HG03045 (cell line): ENCODE results near the gene RAD51B.

ENCODE experiments used
- ATAC-seq: cut with Tn5 transposase; IDR thresholded peaks from one replicate; pipeline ENCODE4 v1.9.1; 2021; ENCODE audit warnings: mild to moderate bottlenecking, moderate library complexity; ENCODE audit not compliant: unreplicated experiment

The RAD51B gene

DNA sequence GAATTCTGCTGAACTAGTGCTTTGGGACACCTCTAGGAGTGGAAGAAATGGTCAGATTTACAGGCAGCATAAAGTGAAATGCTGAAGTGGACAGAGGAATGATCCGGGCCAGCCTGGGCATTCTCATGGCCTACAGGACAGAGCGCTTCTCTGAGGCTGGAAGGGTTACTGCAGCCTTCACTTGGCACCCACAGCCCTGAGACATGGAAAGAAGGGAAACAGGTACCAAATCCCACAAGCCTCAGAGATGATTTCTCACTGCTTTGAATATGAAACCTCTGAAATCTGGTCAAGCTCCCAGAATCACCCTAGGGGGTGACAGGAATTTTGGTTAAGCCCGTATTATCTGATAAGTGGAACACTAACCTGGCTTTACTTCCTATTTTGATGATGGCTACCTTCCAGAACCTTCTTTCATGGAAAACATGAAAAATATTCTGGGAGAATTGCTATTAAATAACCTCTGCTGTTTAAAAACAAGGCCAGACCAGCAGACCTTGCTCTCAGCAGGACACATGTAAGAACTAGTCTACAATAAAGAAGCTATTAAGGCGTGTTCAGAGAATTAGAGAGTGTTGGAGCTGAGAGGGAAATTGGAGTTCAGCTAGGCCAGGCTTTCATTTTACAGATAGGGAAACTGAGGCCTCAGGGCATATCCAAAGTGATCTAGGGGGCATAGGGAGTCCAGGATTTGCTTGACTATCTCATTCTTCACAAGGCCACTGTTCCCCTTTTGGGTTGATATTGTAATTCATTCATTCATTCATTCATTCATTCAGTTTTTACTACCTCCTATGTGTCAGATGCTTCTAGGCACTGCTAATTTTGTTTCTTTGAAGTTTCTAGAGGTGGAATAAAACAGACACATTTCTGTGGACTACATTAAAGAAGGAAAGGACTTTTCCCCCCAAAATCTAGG lies 691.8 kb downstream of the RAD51B start:
- ATAC-seq, result no peak

DNA sequence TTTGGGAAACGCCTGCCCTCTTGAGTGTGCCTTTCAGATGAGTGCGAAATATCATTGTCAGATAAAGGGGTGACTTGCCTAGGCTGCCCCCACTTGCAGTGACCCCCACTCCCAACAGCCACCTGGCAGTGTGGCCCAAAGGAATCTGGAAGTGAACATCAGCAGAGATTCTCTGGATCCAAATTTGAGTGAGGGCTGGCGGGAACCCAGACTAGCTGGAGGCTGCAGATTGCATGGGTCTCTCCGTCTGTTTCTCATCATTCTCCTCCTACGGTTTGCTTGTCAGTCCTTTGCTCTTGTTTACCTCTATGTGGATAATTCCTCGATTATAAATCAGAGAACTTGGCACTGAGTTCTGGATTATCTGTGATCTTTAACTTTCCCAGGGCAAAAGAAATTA lies 692.5 kb downstream of the RAD51B start:
- ATAC-seq, result no peak

DNA sequence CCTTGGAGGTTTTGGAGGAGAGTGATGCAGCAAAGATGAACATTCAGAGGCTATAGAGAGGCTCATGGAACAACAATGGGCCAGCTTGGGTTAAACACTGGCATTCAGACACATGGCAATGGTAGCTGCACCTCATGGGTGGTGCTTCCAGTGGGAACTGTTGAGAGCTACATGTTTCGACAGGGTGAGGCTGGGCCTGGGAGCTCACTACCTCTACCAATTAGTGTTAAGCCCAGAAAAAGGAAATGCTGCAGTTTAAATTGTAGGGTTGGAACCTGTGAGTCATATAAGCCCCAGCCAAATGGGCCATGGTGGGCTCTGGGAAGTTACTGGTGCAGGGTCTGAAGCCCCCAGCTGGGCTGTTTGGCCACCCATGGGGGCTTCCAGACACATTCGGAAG lies 693.6 kb downstream of the RAD51B start:
- ATAC-seq, result no peak

DNA sequence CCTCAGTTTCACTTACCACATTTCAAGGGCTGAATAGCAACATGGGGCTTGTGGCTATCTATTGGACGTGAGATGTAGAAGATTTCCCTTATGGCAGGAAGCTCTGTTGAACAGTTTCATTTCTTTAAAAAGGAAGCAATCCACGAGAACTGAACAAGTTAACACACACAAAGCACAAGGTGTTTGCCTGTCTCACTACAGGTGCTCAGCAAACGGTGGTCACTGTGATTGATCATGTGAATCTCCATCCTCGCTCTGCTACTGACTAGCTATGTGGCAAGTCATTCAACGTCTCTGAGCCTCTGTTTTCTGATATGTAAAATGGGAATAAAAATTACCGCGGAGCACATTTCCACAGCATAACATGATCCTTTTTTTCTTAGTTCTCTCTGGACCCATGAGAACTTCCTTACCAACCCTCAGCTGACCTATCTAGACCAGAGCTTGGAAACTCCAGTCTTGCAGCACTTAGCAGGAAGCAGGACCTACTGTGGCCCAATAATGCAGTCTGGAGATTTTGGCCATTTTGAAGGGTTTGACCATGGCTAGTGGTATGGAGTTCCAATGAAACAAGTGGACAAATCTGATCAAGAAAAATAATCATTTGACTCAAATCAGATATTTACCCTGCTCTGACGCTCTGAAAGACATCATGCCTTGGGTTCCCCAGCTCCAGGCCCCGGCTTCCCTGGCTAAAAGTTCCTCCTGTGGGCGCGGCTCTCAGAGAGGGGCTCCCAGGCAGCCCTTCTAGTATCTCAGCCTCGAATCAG lies 694.4 kb downstream of the RAD51B start:
- no peak for ATAC-seq

DNA sequence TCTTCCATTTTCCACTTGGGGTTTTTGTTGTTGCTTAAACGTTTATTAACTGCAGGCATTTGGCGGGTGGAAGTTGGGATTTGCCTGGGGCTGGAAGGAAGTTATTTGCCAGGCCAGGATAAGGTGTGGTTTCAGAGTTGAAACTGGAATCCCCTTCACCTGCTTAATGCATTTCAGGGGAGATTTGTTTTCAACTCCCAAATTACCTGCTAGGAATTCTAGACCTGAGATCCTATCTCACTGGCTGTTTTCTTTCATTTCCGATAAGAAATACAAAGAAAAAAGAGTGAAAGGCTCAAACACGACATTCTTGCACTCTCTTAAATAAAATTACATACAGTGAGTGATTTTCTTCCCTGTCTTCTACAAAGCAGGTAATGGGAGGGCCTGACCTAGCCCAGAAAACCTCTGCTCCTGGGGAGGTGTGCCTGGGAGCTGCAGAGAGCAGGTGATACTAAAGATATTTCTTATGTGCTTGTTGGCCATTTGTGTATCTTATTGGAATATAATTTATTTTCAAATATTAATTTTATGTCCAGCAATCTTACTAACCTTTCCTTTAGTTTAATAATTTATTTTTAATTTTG lies 695.1 kb downstream of the RAD51B start:
- ATAC-seq, result no peak

DNA sequence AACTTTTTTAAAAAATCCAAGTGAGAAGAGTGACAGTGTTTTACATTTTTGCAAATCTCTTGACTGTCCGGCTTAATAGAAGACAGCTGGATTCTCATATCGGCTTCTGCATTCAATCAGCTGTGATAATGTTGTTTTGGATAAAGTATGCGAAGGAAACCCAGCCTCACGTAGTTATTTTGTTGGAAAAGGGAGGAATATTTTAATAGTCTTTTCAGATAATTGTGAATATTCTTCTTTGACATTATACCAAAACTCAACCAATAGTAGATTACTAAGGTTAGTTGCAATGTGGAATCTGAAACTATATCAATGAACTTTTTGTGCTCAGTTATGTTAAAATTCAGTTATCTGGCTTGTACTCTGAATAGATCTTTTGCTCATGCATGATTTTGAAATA lies 696.8 kb downstream of the RAD51B start:
- ATAC-seq, result no peak

DNA sequence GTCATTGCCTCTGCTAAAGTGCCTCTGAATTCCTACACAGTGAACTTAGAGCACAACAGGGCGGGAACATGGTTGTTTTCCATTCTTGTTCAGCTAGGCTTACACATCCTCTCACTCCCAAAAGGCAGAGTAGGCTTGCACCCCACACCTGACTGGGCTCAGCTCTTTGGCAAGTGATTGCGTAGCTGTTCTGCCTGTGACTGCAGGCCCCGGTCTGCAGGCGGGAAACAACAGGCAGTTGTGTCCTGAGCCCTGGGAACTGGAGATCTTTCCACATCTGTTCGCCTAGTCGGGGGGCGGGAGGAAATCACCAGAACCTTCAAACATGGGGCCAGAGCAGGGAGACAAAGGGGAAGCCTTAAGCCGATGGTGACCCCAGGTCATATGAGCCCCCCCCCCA lies 698.6 kb downstream of the RAD51B start:
- ATAC-seq, result no peak

DNA sequence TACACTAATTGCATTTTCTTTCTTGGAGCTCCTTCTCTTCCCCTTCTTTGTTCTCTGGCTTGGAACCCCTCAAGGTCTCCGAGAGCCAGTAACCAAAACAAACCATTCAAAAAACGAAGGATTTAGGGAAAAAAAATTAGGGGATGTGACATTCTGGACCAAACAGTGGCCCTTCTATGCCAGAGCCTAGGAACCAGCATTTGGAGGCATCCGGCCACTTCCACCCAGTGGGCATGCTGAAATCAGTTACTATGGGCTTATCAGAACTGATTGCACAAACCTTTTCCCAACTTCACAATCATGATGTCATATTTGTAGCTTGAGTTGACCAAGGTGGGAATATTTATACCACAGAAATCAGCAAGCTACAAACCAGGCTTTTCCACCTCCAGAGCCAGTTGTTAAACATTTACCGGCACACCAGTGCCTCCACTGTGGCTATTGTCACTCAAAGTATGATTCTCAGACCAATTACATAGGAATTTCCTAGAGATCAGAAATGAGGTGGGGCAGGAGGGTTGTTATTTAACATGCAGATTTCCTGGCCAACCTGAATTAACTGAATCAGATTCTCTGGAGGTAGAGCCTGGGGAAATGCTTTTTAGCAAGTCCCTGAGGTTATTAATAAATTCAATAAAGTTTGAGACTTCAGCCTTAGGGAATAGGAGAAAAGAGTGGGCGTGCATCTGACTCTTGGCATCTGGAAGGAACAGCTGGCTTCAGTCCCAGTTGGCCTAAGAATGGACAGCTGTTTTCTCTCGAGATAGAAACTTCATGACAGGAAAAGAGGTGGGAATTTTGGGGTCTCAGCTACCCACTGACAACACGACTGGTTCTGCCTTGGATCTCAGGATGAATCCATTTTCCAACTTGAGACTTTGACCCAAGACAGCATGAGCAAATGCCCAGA lies 699.4 kb downstream of the RAD51B start:
- ATAC-seq, result no peak

DNA sequence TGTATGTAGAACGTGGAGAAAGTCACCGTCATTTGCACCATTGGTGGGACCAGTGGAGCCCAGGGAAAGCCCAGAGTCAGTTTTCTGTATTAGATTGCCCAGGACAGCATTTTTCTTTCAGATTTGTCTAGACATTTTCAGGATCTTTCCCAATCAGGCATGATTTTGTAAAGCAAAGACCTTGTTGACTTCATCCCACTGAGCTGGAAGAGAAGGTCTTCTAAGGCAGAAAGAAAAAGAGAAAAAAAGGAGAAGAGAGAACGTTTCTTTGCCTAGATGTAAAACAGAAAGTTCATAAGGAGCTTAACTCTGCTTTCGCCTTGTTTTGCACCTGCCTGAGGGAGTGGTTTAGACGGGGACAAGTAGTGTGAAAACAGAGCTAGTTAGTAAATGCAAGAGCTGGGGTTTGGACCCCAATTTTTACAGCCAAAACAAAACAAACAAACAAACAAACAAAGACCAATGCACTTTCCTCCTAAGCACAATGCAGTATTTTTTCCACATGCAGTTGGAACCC lies 700.1 kb downstream of the RAD51B start:
- ATAC-seq, result no peak

DNA sequence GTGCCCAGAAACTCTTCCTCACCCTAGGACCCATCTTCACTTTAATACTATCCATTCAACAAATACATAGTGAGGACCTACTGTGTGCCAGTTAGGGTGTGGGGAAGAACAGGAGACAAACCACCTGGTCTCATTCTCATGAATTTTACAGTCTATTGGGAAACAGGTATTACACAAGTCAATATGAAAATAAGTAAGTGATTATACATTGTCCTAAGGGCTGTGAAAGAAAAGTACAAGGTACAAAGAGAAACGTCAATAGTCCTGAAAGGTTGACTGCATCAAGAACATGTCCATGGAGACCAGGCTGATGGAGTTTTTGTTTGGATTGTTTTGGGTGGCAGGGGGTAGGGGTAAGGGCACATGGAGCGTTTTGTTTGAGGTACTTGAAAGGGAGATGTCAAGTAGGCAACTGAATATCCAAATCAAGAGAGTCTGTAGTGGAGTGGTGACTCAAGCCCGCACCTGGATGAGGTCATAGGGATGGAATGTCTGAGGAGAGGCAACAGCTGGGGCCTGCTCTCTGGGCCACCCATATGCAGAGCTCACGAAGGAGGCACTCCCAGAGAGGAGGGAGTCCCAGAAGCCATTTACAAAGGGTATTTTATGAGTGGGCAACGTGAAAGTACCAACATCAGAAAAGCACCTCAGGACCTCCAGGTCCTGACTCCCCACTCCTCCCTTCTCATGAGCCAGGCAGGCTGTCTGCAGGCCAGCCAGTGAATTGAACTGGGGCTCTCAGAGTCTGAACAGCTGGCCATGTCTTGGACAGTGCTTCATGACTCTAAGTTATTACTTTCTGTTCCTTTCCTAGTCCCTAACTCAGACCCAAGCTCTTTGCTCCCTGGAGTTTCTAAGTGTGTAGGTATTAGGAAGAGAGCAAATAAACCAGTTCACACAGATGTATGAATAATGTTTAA lies 701.3 kb downstream of the RAD51B start:
- ATAC-seq, result no peak

DNA sequence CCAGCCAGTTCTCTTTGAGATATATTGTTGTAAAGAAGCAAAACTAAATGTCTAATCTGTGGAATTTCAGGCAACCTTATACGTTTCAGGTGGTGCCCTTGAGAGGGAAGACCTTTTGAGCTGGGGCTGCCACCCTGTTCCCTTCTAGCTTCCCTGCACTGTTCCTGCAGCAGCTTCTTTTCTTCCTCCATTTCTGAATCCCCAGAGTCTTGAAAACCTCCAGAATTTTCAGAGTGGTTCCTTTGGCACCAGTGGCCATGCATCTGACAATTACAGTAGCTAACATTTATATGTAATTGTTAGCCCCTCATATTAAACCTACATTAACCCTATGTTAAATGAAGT lies 702.0 kb downstream of the RAD51B start:
- no peak for ATAC-seq

DNA sequence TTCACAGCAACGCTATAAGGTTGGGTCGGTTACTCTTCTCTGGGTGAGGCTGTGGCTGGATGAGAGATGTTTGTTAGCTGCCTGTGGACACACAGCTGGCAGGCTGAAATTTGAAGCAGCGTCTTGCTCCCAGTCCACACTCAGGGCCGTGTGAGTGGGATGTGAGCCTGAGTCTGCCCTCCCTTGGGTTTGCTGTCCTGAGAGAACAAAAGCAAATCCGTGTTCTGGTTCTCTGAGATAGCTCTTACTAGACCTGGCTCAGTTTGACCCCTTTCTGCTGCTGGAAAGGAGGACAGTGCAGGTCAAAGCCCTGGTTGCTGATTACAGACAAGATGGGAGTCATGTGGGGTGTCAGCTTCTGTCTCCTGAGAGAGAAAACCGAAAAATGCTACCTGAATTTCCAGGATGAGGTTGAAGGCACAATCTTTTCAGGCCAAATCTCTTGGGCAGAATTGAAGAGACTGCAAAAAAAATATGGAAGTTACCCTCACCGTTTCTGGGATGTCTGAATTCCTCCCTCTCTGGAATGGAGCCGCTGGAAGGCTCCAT lies 702.5 kb downstream of the RAD51B start:
- ATAC-seq, result no peak

DNA sequence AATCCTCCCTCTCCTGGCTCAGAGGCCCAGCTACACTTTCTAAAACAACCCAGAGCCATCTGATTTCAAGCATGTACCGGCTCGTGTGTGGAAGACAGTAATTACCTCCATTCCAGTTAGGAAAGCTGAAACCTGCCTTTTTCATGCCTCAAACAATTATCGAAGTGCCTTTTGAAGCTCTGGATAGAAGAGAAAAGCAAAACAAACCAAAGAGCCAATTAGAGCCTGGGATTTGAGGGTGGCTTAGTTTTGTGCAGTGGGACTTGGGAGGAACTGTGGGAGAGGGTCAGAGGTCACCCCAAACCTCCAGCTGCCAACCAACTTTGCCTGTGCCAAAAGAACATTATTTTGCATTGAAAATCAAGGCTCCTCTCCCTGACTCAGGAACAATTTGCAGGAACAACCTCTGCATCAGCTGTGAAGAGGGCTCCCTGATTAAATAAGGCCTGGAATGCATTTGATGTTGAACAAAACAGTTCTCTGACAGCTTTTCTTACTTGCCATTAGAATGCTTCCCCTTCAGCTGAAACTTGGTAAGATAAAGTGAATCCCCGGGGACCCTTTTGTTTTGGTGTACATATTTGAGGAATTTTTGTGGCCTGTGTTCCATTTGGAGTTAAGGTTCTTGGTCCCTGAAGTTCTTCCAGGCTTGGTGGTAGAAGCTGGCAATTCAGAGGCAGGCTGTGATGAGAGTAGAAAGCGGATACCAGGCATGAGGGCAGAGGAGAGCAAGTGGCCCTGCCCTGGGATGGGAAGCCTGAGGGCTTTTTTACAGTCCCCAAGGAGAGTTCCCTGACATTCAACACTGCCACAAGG lies 703.1 kb downstream of the RAD51B start:
- no peak for ATAC-seq

DNA sequence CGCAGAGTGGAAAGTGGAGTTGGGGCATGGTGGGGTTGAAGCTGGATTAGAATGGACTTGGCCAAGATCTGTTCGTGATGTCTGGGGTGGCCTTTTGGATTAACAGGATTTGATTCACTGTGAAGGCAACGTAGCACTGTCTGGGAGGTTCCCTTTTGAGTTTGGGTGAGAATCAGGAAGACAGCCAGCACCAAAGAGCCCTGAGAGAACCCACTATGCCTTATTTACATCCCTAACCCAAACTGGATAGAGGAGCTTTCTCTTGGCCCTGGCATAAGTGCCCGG lies 703.7 kb downstream of the RAD51B start:
- ATAC-seq, result no peak

DNA sequence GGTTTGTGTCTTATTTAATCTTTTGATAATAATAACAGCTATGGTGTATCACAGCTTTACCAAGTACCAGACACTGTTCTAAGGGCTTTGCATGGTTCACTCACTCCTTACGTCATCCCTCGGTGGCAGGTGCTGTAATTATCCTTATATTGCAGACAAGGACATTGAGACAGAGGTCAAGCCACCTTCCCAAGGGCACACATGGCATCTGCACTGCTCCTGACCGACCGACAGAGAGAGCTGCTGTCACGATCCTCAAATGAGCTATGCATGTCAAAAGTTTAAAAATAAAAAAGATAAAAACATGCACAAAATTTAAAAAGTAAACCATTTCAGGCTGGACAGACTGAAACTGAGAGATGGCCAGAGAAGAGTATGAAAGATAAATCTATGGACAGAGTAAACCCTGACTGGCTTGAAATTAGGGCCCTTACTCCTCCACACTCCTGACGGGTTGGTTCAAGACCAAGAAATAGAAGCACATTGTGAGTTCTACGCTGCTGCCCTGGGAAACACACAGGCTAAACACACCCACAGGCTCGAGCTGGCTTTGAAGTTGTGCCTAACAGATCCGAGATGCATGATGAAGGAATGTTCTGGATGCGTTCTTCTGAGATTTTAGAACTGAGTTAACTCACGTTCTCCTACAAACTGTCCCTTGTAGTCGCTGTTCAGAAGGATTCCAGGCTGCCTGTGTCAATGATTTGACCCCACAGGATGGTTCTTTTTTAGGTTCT lies 704.6 kb downstream of the RAD51B start:
- ATAC-seq, result no peak

DNA sequence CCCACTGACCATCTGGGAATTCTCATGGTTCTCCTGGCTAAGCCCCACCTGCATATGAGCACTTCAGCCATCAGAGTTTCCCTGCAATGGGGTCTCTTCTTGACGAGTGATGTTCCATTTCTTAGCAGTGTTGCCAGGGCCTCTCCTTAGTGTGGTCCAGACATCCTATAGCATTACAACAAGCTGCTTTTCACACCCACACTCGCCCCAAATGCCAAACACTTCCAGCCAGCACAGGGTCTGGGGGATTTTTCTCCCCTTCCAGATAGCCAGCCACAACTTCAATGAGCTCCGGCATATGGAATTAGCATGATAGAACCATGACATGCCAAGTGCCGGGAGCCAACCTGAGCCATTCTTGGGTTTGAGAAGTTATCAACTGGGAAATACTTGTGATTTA lies 705.9 kb downstream of the RAD51B start:
- no peak for ATAC-seq

DNA sequence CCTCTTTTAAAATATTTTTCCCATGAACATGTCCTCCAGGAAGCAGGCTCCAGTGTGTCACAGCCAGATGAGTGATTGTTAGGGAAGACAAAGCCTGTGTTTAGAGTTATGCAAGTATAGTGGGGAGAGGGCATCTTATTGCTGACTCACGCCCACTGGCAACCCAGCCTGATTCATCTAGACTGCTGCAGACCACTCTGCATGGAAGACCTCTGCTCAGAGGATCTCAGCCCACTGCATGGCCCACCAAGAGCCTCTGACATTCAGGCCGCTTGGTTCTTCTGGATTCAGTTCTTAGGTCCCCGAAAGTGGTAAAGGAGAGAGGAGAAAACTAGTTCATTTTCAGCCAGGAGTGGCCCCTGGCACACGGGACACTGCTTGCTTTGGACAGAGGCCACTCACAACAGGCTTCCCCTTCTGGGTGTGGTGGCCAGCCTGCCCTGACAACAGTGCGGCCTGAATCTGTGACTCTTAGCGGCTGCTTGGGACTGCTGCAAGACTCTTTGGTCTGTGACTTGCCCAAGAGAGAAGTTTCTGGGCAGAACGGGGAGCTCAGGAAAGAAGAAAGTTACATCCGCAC lies 707.0 kb downstream of the RAD51B start:
- no peak for ATAC-seq
